ENCODE measurements around the gene MOB3B.

The MOB3B gene

DNA sequence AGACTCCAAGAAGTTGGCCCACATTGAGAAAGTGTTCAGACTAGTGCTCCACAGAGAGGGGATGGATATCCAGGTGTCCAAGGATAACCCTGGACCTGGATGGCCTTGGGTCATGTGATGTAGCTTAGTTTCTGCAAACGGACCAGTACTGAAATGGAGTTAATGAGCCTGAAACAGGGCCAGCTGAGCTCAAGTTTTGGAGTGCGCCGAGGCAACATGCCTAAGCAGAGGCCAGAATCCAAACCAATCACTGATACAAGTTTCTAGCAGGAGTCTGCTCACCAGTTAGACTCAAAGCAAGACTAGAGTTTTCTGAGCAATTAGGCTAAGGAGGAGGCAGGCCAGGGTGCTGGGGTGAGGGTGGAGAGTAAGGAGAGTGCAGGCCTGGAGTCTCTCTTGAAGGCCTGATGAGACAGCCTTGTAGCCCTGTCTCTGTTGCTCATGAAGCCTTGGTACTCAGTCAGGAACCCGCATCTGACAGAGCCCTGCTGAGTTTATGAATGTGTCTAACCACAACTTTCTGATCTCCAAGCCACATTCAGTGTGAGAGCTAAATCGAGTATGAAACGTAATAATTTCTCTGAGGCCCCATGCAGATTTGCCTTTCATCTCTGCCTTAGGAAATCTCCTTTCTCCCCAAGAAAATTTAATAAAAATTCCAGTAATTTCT, 163.8 kb downstream of the MOB3B start:
- no peak for DNase-seq (ENCODE audit: low spot score)

DNA sequence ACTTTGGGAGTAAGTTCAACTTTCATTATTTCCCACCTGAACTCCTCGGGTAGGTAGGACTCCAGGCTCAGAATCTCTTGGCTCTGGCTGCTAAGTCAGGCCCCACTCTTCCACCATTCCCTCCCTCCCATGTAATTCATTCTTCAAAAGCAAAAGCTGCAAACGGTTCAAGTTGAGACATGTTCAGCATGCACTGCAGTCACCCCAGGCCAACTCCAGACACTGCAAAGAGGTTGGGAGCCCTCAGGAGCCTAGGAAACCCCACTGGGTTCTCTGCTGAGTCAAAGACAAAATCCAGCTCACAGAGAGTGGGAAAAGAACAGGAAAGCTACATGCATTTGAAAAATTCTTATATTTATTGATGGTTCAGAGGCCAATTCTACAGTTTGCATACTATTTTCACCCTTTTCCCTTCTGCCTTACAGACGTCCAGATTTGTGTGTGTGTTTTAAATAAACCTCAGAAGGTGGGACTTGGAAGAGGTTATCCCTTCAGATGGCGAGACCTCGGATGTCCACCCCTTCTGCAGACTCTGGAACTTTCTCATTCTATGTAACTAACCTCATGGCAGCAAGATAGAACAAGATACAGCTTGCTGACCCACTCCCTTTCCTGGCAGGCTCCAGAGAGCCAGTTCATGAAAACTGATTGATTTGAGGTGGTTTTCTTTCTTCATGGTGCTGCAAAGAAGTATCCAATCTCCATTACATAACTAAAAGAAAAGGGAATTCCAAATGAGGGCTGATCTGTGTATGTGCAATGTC, 167.0 kb downstream of the MOB3B start:
- DNase-seq (ENCODE audit: low spot score), result no peak

DNA sequence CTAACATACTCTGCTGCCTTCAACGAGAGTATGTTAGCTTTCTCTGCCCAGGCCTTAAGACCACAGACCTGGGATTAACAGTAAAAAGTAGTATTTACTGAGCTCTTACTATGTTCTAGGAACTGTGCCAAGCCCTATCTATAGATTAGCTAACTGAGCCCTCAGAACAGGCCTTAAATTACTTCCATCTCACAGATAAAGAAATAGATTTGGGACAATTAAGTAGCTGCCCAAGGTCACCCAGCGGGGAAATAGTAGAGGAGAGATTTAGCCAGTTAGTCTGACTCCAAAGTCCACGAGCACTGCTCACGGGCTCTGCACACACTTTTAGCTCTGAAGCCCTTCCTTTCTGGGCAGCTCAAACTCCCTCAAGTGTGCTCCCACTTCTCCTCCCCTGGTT, 168.1 kb downstream of the MOB3B start:
- DNase-seq (ENCODE audit: low spot score), result no peak

DNA sequence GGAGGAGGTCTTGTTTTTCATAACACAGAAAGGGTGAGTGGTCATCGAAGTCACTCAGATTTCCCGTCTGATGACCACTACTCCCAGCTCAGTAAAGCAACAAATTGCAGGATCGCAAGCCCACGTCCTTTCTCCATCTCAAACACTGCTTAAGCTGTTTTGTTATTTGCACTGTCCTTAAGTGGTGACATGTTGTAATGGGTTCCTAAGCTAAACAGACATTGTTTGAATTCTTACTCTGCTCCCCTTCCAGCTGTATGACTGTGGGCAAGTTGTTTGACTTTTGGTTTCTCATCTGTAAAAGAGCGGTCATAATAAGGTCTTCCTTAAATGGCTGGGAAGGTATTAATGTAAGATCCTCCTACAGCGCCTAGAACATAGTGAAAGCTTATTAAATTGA, 169.9 kb downstream of the MOB3B start:
- no peak for DNase-seq (ENCODE audit: low spot score)

GRCh38 chr9:27358007-27358406, 171.6 kb downstream of the MOB3B start:
- DNase-seq (ENCODE audit: low spot score), result no peak

DNA sequence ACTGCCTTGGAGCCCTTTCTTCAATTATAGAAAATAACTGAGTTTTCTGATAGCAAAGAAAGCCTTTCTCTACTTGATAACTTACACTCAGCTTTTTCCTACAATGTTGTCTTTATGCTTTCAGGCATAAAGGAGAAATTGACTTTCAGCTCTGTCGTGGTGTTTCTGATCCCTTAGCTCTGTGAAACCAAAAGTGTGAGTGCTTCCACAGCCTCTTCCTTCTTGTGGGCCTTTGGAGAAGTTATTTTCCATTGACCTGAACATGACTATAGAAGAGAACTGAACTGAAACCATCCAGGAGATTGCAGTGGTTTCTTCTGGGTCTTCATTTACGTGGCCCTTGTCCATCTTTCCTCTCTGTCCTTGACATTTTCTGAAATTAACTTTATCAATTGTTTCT, 173.2 kb downstream of the MOB3B start:
- no peak for DNase-seq (ENCODE audit: low spot score)

GRCh38 chr9:27355166-27355565, 174.4 kb downstream of the MOB3B start:
- no peak for DNase-seq (ENCODE audit: low spot score)

DNA sequence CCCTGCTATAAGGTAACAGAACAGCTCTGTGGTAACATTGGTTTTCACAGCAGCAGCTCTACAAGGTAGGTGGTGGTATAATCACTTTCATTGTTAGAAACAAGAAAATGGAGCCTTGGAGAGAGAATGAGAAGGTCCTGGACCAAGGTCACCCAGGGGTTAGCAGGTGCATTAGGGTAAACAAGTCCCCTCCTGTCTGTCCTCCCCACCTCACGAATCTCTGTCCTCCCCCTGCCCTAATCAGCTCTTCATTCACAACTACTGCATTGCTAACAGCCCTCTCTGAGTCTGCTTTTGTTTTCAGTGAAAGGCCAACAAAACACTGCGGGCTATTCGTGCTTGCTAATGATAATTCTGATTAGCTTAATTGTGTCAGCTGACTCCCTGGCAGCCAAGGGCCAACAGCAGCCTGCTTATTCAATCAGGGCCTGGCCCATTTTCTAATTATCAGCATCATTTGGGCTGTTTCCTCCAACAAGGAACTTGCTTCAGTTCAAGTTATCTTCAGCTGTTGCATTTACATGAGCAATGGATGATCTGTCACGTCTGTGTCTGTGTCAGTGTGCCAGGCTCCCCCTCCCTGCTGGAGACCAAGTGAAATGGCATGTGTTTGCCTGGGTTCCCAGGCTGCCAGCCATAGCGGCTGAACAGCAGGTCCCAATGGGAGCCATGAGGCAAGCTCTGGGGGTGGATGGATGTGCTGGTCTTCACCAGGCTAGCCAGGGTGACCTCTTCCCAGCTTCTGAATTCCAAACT, 176.0 kb downstream of the MOB3B start:
- DNase-seq (ENCODE audit: low spot score), result no peak

GRCh38 chr9:27353166-27353473, 176.5 kb downstream of the MOB3B start:
- no peak for DNase-seq (ENCODE audit: low spot score)

GRCh38 chr9:27352457-27353165, 177.0 kb downstream of the MOB3B start:
- no peak for DNase-seq (ENCODE audit: low spot score)

DNA sequence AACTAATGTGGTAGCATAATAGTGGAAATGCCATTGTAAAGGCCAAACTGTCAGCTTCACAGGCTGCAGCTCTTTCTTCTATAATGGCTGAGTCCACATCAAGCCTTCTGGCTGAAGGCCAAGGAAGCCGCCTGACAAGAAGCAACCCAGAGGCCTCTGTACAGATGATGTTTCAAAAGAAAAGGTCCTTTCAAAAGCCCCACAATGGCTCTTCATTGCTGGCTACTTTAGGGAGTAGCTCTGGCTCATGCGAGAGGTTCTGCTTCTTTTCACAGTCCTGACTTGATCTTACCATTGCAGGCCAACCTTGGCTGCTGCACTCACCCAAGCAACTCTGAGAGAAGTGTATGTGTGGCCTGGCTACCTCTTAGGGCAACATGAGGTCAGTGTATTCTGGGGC, 178.2 kb downstream of the MOB3B start:
- DNase-seq (ENCODE audit: low spot score), result no peak

- DNase-seq (ENCODE audit: low spot score), result no peak
Measured at GRCh38 chr9:27350382-27350976, 179.1 kb downstream of the MOB3B start.

DNA sequence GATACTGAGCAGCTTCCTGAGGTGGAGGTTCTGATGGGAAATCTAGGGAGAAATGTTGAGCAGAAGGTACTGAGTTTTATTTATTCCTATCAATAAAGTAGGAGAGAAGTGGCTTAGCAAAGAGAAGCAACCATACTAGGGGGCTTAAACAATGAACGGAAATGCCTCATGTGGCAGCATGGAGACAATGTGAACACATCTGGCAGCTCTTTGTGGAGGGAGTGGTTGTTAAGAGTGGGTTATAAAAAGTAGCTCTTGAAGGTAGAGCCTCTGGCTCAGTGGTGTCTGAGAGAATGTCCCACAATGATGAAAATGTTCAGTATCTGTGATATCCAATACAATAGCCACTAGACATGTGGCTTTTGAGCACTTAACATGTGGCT, 179.9 kb downstream of the MOB3B start:
- no peak for DNase-seq (ENCODE audit: low spot score)

DNA sequence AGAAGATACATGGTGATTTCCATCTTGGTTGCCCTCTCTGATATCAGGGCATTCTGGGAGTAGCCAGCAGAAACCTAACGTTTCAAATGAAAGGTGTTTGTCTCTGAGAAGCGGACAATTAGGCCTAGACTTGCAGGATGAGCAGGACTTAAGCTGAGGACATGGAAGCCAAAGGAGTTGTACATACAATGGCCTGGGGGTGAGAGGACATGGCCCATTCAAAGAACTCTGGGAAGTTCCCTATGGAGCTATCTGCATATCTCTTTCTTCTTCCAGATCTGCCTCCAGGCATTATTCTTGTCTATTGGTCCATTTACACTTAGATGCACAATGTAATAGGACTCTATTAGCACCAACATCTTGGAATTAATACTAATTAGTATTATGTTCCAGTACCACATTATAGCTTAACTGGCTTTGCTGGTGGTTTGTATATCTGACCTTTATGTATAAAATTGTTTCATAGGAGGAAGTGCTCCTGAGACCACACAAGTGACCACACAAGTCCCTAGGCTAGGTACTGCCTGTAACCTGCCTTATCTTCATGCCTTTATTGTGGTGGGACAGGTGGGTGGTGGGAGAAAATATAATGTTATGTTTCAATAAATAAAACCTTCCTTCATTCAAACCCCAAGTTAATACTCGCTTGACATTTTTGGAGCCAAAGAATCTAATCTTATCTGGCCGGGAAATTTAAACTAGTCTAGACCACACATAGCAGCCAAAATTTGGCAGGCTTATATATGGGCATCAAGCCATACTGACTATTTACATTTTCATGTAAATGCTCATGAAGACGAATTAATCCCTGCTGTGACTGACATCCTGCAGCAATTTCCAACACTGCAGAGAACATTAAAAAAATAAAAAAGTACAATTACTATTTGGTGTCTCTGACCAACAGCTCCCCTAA, 180.6 kb downstream of the MOB3B start:
- no peak for DNase-seq (ENCODE audit: low spot score)

DNA sequence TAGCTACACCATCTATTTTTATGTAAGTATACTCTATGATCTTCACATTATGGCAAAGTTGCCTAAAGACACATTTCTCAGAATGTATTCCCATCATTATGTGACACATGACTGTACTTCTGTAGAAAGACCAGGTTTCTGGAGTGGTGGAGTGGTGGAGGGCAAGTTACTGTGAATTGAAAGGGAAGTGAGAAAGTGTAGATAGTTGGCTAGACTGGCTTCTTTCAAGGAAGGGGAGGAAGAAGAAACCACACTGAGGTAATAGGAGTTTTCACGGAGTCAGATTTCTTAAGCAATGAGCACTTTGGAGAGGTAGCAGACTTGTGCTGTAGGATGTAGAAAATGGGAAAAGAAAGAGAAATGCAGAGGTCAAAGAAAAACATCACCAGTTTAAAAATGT, 181.7 kb downstream of the MOB3B start:
- no peak for DNase-seq (ENCODE audit: low spot score)

GRCh38 chr9:27344776-27345175, 184.8 kb downstream of the MOB3B start:
- no peak for DNase-seq (ENCODE audit: low spot score)

GRCh38 chr9:27341545-27342294, 187.9 kb downstream of the MOB3B start:
- no peak for DNase-seq (ENCODE audit: low spot score)

GRCh38 chr9:27340961-27341511, 188.6 kb downstream of the MOB3B start:
- DNase-seq (ENCODE audit: low spot score), result no peak

DNA sequence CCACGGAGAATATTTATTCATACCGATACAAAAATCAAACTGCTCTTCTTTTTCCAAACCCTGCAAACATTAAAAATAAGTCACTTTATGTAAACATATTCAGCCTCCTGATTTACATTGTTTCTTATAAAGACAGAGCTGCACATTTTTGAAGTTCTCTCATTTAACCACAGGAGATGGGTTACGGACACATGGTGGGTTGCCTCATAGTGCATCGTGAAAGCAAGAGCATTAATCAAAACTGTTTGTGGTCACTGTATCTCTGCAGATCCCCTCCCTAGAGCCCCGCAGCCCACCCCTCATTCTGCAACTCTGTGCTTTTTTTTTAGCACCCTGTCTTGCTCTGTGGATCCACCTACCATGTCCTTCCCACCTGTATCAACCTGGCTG, 189.3 kb downstream of the MOB3B start:
- no peak for DNase-seq (ENCODE audit: low spot score)

- no peak for DNase-seq (ENCODE audit: low spot score)
Measured at GRCh38 chr9:27339661-27340284, 189.8 kb downstream of the MOB3B start.

All from HuH-7 (cell line).